Pancreas (tissue), 10 donors: ENCODE data around the gene LLGL2. TPM values are rescaled to one million over a fixed set of nuclear protein-coding genes. Genes with fewer than 3 reads are reported as not detected.

Experiments used
- ATAC-seq, 4 donors: fragments of 200-7000 bp; cut with Tn5 transposase; one replicate each; pipeline versions ENCODE4 v1.8.0 to v1.9.1; 2020; ENCODE audit warnings: mild to moderate bottlenecking in 4 of 4, moderate library complexity in 4 of 4
- DNase-seq, 6 donors: peaks; one replicate each; pipeline ENCODE4 v3.0.0-alpha.2; 2020
- FAIRE-seq: peaks from 2 replicates; lab custom pipeline; 2012; peaks lifted over from hg19 to GRCh38; lab: Jason Lieb, UNC
- H3K27ac ChIP-seq, 4 donors: fragments of 200-600 bp; sonication (generic); 1 replicate in 3 of 4; 2 replicates in 1 of 4; pipeline versions ENCODE4 v1.5.0 to v1.8.0; 2020
- H3K27me3 ChIP-seq, 4 donors: fragments of 200-600 bp; one replicate each; pipeline ENCODE4 v1.8.0; 2021
- H3K36me3 ChIP-seq, 3 donors: fragments of 200-600 bp; sonication (generic) in 1 of 3; one replicate each; pipeline versions ENCODE4 v1.5.0 to v1.8.0; 2020 to 2021
- H3K4me1 ChIP-seq, 3 donors: fragments of 200-600 bp; one replicate each; pipeline ENCODE4 v1.8.0; 2021
- H3K4me3 ChIP-seq, 4 donors: fragments of 200-600 bp; sonication (generic) in 2 of 4; one replicate each; pipeline versions ENCODE4 v1.5.0 to v1.8.0; 2020 to 2021
- H3K9me3 ChIP-seq, 4 donors: fragments of 200-600 bp; one replicate each; pipeline ENCODE4 v1.8.0; 2021
- CTCF ChIP-seq, 4 donors: fragments of 200-600 bp; sonication (generic) in 3 of 4; IDR thresholded peaks; one replicate each; pipeline versions ENCODE4 v1.5.0 to v1.8.0; 2021; ENCODE audit warnings: antibody characterized with exemption in 4 of 4
- WGBS, 2 donors: extraction: QIAGEN DNeasy Blood & Tissue Kit; methylation state at CpG; one replicate each; pipeline ENCODE4 v1.1.7; 2013; 5-methylcytosine and 5-hydroxymethylcytosine counted together
- intact Hi-C, 3 donors: fragments of 100-400 bp; cut with DNase I; formaldehyde crosslinking; loops; one replicate each; pipeline versions ENCODE4 v1.11.1 to v1.14.2; 2022
- polyA plus RNA-seq, 2 donors: library from polyadenylated mRNA; stranded (reverse); fragments of 200-250 nt; gene quantifications; one replicate each; pipeline ENCODE4 v1.2.3, GENCODE V29; 2013
- total RNA-seq, 6 donors: library from RNA; stranded (reverse); fragmentation: NEBNext Ultra II Directional in 4 of 6; extraction: Animal tissue kit (Norgen Biotek cat#: 25700) in 4 of 6; gene quantifications; one replicate each; pipeline versions ENCODE4 v1.2.1 to v1.2.4, GENCODE V29; 2021 to 2023
- donor health status: healthy with polysubstance abuse.
- donor health status: DM: no; HTN: no; CAD: no; lungs with moderate emphysema.
- donor health status: DM: no; HTN: no; CAD: no.
- donor health status: control.
- donor health status: control.
- donor health status: Bipolar disorder and iron deficiency.
- donor health status: DM: yes; HTN: yes; CAD: no.
- donor health status: DM: no; HTN: no; CAD: no.
- donor health status: DM: no; HTN: no; CAD: no.
- donor health status: DM: yes; HTN: yes; CAD: no.

Gene LLGL2
- total and polyA plus RNA-seq, 8 donors, result 87.8 to 296 (median 112) TPM

GRCh38 chr17:75488693-75489510 lies 36.6 kb upstream of the LLGL2 start:
- H3K27ac ChIP-seq, result no peak overlapping the region
- no peak for FAIRE-seq
- no peak for TF ChIP-seq CTCF (IDR thresholded peaks at IDR 0.05)

GRCh38 chr17:75489511-75489955 lies 36.0 kb upstream of the LLGL2 start:
- ATAC-seq (no peak), FAIRE-seq (no peak), DNase-seq (no peak)
- intact Hi-C loops, result no loop called here
- no peak overlapping the region for H3K4me3 ChIP-seq
- H3K36me3 ChIP-seq, result peaks cover 0 to 12% (median 5%) of the 10 kb centered on the region in 3 donors
- H3K9me3 ChIP-seq, result no peaks in the 10 kb centered on the region
- WGBS, 2 donors, result 87 to 92% methylated on average over 14 of the region's 14 CpGs
- no peak for TF ChIP-seq CTCF (IDR thresholded peaks at IDR 0.05)
- peaks cover 0 to 11% (median 0%) of the 10 kb centered on the region in 3 donors for H3K4me1 ChIP-seq
- H3K27me3 ChIP-seq, result no peaks in the 10 kb centered on the region
- H3K27ac ChIP-seq, result no peak overlapping the region

More at GRCh38 chr17:75488693-75489510, 36.6 kb upstream of the LLGL2 start:
- intact Hi-C loops, result no loop called here
- 90 to 93% methylated on average over 24 of the region's 24 CpGs for WGBS, 2 donors
- Histone ChIP-seq H3K9me3 (no peaks in the 10 kb centered on the region), H3K4me3 (no peak overlapping the region), H3K4me1 (peaks cover 0 to 11% (median 0%) of the 10 kb centered on the region in 3 donors), H3K27me3 (no peaks in the 10 kb centered on the region), H3K36me3 (peaks cover 0 to 10% (median 5%) of the 10 kb centered on the region in 3 donors)
- DNase-seq (no peak), ATAC-seq (no peak)

DNA sequence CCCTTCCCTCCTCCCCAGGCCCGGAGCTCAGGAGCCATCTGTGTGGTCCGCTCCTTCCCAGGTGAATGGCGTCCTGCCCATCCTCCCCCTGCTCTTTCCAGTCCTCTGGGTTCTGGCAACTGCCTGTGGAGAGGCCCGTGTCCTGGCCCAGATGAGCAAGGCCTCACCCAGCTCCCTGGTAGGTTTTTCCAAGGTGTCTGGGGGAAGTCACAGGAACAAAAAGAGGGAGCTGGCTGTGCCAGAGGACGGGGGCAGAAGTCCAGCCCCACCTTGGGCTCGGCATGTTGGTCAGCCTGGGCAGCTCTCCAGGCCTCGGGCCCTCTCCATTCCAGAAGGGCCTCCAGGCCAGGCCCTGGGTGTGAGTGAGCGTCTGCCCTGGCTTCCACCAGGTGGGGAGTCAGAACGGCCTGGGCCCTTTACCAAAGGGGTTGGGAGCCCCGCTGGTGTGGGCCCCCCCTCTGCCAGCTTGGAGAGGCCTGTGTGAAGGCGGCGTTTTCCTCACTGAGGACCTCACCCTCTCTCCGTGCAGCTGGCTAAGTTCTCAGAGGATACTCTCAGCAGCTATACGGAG lies 35.2 kb upstream of the LLGL2 start:
- Histone ChIP-seq H3K4me3 (no peak overlapping the region), H3K36me3 (peaks cover 0 to 12% (median 5%) of the 10 kb centered on the region in 3 donors), H3K4me1 (peaks cover 0 to 11% (median 0%) of the 10 kb centered on the region in 3 donors), H3K27me3 (no peaks in the 10 kb centered on the region), H3K9me3 (no peaks in the 10 kb centered on the region), H3K27ac (peak overlapping the region; percentile 31 to 58 (median 46))
- ATAC-seq, result peak; percentile 70 to 78 (median 76)
- 41 to 57% methylated on average over 14 of the region's 14 CpGs for WGBS, 2 donors
- peak in 5 of 6 donors; percentile 59 to 78 (median 71) for DNase-seq
- no peak for FAIRE-seq
- intact Hi-C loops, result no loop called here
- no peak for TF ChIP-seq CTCF (IDR thresholded peaks at IDR 0.05)

GRCh38 chr17:75490953-75491649 lies 34.4 kb upstream of the LLGL2 start:
- 86 to 91% methylated on average over 19 of the region's 19 CpGs for WGBS, 2 donors
- DNase-seq, result no peak

More at GRCh38 chr17:75490953-75491649, 34.4 kb upstream of the LLGL2 start:
- Histone ChIP-seq H3K27ac (no peak overlapping the region), H3K4me1 (peaks cover 0 to 11% (median 0%) of the 10 kb centered on the region in 3 donors), H3K4me3 (no peak overlapping the region), H3K27me3 (no peaks in the 10 kb centered on the region), H3K36me3 (peaks cover 0 to 12% (median 5%) of the 10 kb centered on the region in 3 donors), H3K9me3 (no peaks in the 10 kb centered on the region)
- intact Hi-C loops, result no loop called here
- no peak for TF ChIP-seq CTCF (IDR thresholded peaks at IDR 0.05)
- ATAC-seq, result no peak
- FAIRE-seq, result no peak
